CD4-positive, alpha-beta T cell treated with Interleukin-15 for 4 hours (primary cell): ENCODE results near the gene TRPC5OS.

Experiments
- DNase-seq: peaks from one replicate; pipeline ENCODE4 v3.0.0-alpha.2; 2020; ENCODE audit warnings: low spot score

Gene TRPC5OS

GRCh38 chrX:111896148-111896547 is 20.2 kb downstream of the TRPC5OS start:
- no peak for DNase-seq

DNA sequence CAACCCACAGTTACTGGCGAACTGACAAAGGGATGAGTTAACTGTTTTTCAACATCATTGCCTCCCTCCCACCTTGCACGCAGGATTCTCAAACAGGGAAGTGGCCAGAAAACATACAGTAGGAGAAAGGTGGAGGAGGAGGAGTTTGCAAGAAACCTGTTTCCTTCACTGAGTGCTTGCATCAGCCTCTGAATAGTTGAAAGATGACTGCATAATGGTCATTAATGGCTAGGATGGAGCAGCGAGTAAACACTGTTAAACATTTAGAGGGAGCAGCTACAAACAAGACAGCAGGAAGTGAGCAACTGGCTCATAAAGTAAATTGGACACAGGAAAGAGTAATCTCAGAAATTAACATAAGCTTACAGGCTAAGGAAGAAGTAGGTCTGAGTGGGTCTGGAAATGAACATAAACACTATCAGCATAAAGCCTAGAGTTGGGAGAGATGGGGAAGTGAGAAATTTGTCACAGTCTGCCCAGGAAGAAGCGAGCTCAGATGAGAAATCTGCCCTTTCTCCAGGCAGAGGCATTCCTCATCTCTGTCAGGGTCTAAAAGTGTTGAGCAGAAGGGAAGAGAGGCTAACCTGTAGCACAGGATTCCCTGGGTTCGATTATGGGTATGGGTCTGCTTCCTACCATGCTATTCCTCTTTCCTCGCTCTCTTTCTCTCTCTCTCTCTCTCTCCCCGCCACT is 38.6 kb downstream of the TRPC5OS start:
- no peak for DNase-seq

DNA sequence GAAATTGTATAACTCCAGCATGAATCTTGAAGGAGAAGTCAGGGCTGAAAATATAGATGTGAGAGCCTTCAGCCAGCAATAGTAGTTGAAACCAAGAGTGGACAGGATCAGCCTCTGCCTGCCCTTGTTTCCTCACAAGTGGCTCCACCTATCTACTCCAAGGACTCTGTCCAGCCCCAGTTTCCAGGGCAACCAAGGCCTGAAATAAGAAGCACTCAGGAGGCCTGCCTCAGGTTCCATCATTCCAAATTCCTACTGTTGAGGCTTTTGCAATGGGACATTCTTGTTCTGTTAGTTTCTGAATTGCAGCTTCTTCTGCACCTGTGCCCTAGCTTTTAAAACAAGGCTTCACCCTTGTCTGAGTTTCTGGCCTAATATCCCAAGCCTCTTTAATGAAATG is 41.6 kb downstream of the TRPC5OS start:
- DNase-seq, result no peak

- DNase-seq, result no peak
Measured at GRCh38 chrX:111928456-111928855, 52.5 kb downstream of the TRPC5OS start.
